Loucy (cell line): ENCODE measurements around the gene AP2B1.

Experiments
- CTCF ChIP-seq: fragments of 200-600 bp; sonication (generic); conservative IDR thresholded peaks from 2 replicates; pipeline ENCODE4 v1.5.1; 2014; ENCODE audit warnings: mild to moderate bottlenecking, antibody characterized with exemption, low read length
- EZH2phosphoT487 ChIP-seq: fragments of 200-600 bp; IDR thresholded peaks from 2 replicates; pipeline ENCODE4 v1.6.1; 2018; ENCODE audit warnings: antibody characterized with exemption, mild to moderate bottlenecking, moderate library complexity, borderline replicate concordance

- TF ChIP-seq CTCF (0 out of 2 replicates have a peak, but pooled peaks have one; percentile 6), EZH2phosphoT487 (no peak)
These were observed 162.7 kb downstream of the AP2B1 start for GRCh38 chr17:35749560-35750412.
